Kidney glomerular epithelial cell (primary cell): ENCODE data around the gene CNOT8.
"Not testable (repeated sequence)": the region's sequence is repeated elsewhere in the genome, so short reads cannot be mapped to it uniquely, and the experiment has no call there.

Source experiments
- DNase-seq: peaks from one replicate; lab custom pipeline; 2025; lab: John Stamatoyannopoulos, UW

CNOT8 gene

GRCh38 chr5:154835701-154836052, 22.8 kb upstream of the CNOT8 start:
- DNase-seq = not testable (repeated sequence)

GRCh38 chr5:154836225-154836624, 22.2 kb upstream of the CNOT8 start:
- no peak for DNase-seq

- DNase-seq = no peak
Measured at GRCh38 chr5:154837009-154837901, 21.2 kb upstream of the CNOT8 start.

- DNase-seq = no peak
Measured at GRCh38 chr5:154840435-154841272, 17.8 kb upstream of the CNOT8 start.

- DNase-seq = no peak
Measured at GRCh38 chr5:154841273-154841661, 17.2 kb upstream of the CNOT8 start.

GRCh38 chr5:154842689-154843530, 15.5 kb upstream of the CNOT8 start:
- DNase-seq = no peak

- DNase-seq = no peak
Measured at GRCh38 chr5:154844809-154845208, 13.6 kb upstream of the CNOT8 start.

GRCh38 chr5:154849264-154849785, 9.1 kb upstream of the CNOT8 start:
- no peak for DNase-seq

- DNase-seq = no peak
Measured at GRCh38 chr5:154849791-154850201, 8.6 kb upstream of the CNOT8 start.

GRCh38 chr5:154850255-154851062, 8.0 kb upstream of the CNOT8 start, which contains the start of gene FAXDC2:
Gene FAXDC2, minus strand, starts transcription at chr5:154850603. Its CDS starts 12,425 bp downstream, at chr5:154838178.
- DNase-seq = peak; percentile 50

- no peak for DNase-seq
Measured at GRCh38 chr5:154851351-154851750, 7.1 kb upstream of the CNOT8 start.

GRCh38 chr5:154857530-154858296, 714 bp upstream of the CNOT8 start:
- peak; percentile 95 for DNase-seq

GRCh38 chr5:154858972-154859871, 795 bp downstream of the CNOT8 start:
- DNase-seq = peak; percentile 41

GRCh38 chr5:154860123-154860522, 1.7 kb downstream of the CNOT8 start:
- DNase-seq = peak; percentile 31

- DNase-seq = no peak
Measured at GRCh38 chr5:154860765-154861164, 2.3 kb downstream of the CNOT8 start.

- DNase-seq = peak; percentile 60
Measured at GRCh38 chr5:154861946-154862345, 3.5 kb downstream of the CNOT8 start.

- no peak for DNase-seq
Measured at GRCh38 chr5:154862766-154863165, 4.3 kb downstream of the CNOT8 start.

- DNase-seq = no peak
Measured at GRCh38 chr5:154863291-154864080, 5.1 kb downstream of the CNOT8 start.
